GM19193 (cell line): ENCODE data around the gene LCA5.
A peak's percentile ranks its signal among the peaks of the same experiment; 100 is the strongest.

Source experiments
- POLR2A ChIP-seq: IDR thresholded peaks from 4 replicates; pipeline ENCODE4 v1.6.1; 2011; ENCODE audit not compliant: insufficient read depth, insufficient read length; ENCODE audit errors: extremely low read depth

The LCA5 gene

GRCh38 chr6:79536954-79537747, at the start of gene LCA5:
Gene LCA5, minus strand, starts transcription at chr6:79537430. Its CDS starts 18,536 bp downstream, at chr6:79518894.
- TF ChIP-seq POLR2A, result peak; percentile 50

GRCh38 chr6:79586548-79586947, 49.3 kb upstream of the LCA5 start:
- no peak for TF ChIP-seq POLR2A

- no peak for TF ChIP-seq POLR2A
These were observed 47.1 kb upstream of the LCA5 start for GRCh38 chr6:79584332-79584731.

- TF ChIP-seq POLR2A, result no peak
These were observed 37.5 kb upstream of the LCA5 start for GRCh38 chr6:79574630-79575225.

GRCh38 chr6:79574174-79574573, 36.9 kb upstream of the LCA5 start:
- no peak for TF ChIP-seq POLR2A

GRCh38 chr6:79571030-79571367, 33.8 kb upstream of the LCA5 start:
- TF ChIP-seq POLR2A, result no peak

GRCh38 chr6:79570129-79571029, 33.1 kb upstream of the LCA5 start:
- no peak for TF ChIP-seq POLR2A

- no peak for TF ChIP-seq POLR2A
These were observed 31.8 kb upstream of the LCA5 start for GRCh38 chr6:79568996-79569395.

- no peak for TF ChIP-seq POLR2A
These were observed 27.4 kb upstream of the LCA5 start for GRCh38 chr6:79564636-79565035.

- TF ChIP-seq POLR2A, result no peak
These were observed 22.5 kb upstream of the LCA5 start for GRCh38 chr6:79559706-79560105.

- no peak for TF ChIP-seq POLR2A
These were observed 20.6 kb upstream of the LCA5 start for GRCh38 chr6:79557673-79558467.

GRCh38 chr6:79554305-79554704, 17.1 kb upstream of the LCA5 start:
- no peak for TF ChIP-seq POLR2A

GRCh38 chr6:79551401-79551800, 14.2 kb upstream of the LCA5 start:
- no peak for TF ChIP-seq POLR2A

GRCh38 chr6:79548304-79548703, 11.1 kb upstream of the LCA5 start:
- TF ChIP-seq POLR2A, result no peak

- TF ChIP-seq POLR2A, result no peak
These were observed 9.0 kb upstream of the LCA5 start for GRCh38 chr6:79546186-79546585.
